Kidney epithelial cell (primary cell): Measurements from ENCODE around the gene TSLP. TPM values are rescaled to one million over a fixed set of nuclear protein-coding genes. Genes with fewer than 3 reads are reported as not detected.
A peak's percentile ranks its signal among the peaks of the same experiment; 100 is the strongest.

Source experiments
- DNase-seq: peaks from one replicate; pipeline ENCODE4 v3.0.0-alpha.2; 2010; ENCODE audit warnings: low read depth
- H3K27me3 ChIP-seq: 2 replicates; pipeline ENCODE4 v1.6.0; 2011; ENCODE audit warnings: low read length; ENCODE audit not compliant: control insufficient read depth, insufficient read depth
- H3K36me3 ChIP-seq: 2 replicates; pipeline ENCODE4 v1.5.1; 2011; ENCODE audit warnings: low read length; ENCODE audit not compliant: control insufficient read depth, insufficient read depth
- H3K4me3 ChIP-seq: 2 replicates; pipeline ENCODE4 v1.5.1; 2011; ENCODE audit warnings: low read depth, mild to moderate bottlenecking, control low read depth, low read length
- CTCF ChIP-seq: IDR thresholded peaks from 2 replicates; pipeline ENCODE4 v1.5.1; 2011; ENCODE audit warnings: mild to moderate bottlenecking, moderate library complexity, low read length, control low read depth, inconsistent platforms; ENCODE audit not compliant: insufficient read depth, poor library complexity, severe bottlenecking
- total RNA-seq: library from RNA; depleted of rRNA; stranded (reverse); fragments of >200 nt; gene quantifications from 2 replicates; pipeline ENCODE4 v1.2.3, GENCODE V29; 2015

TSLP gene
- total RNA-seq, 1 donor from 2014 or later = 0.29 TPM

GRCh38 chr5:111077678-111078077, 6.2 kb downstream of the TSLP start:
- Histone ChIP-seq H3K4me3 (no peak overlapping the region), H3K27me3 (peaks cover 6% of the 10 kb centered on the region), H3K36me3 (no peaks in the 10 kb centered on the region)
- no peak for TF ChIP-seq CTCF
- no peak for DNase-seq

DNA sequence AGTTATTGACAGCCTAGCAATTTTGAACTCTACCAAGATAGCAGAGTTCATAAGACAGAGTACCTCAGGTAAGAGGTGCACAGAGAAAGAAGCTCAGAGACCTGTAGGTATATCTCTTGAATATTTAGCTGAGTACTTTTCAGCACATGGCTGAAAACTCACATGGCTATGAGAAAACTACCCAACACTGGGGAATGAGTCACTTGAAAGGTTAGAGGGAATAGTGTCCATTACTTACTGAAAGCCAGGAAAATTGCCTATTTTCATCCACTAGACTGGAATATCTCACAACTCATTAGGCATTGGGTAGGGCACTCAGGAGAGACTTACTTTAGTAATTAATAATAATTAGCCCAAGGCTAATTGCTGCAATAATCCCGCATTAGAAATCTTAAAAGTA, 8.3 kb downstream of the TSLP start:
- Histone ChIP-seq H3K4me3 (no peak overlapping the region), H3K36me3 (no peaks in the 10 kb centered on the region), H3K27me3 (no peaks in the 10 kb centered on the region)
- no peak for TF ChIP-seq CTCF
- DNase-seq = no peak

- DNase-seq = no peak
- Histone ChIP-seq H3K27me3 (no peaks in the 10 kb centered on the region), H3K4me3 (no peak overlapping the region), H3K36me3 (no peaks in the 10 kb centered on the region)
- TF ChIP-seq CTCF = no peak
Measured at GRCh38 chr5:111083323-111083722, 11.8 kb downstream of the TSLP start.

- Histone ChIP-seq H3K4me3 (peak within 1 kb of the TSS; percentile 74), H3K27me3 (no peaks in the 10 kb centered on the region), H3K36me3 (no peaks in the 10 kb centered on the region)
- TF ChIP-seq CTCF = no peak
- peak; percentile 47 for DNase-seq
Measured at GRCh38 chr5:111092062-111092853, 20.7 kb downstream of the TSLP start, which contains the start of gene WDR36. Gene WDR36 (plus strand): TSS chr5:111092348. CDS start chr5:111092457, 109 bp downstream.

GRCh38 chr5:111095982-111096381, 24.5 kb downstream of the TSLP start:
- no peak for DNase-seq
- H3K36me3 ChIP-seq = no peaks in the 10 kb centered on the region
- H3K4me3 ChIP-seq = no peak overlapping the region
- no peaks in the 10 kb centered on the region for H3K27me3 ChIP-seq
- TF ChIP-seq CTCF = no peak
